Psoas muscle (tissue), 8 donors: ENCODE measurements around the gene FAM43A. TPM values are rescaled to one million over a fixed set of nuclear protein-coding genes. Genes with fewer than 3 reads are reported as not detected.

Source experiments
- ATAC-seq, 4 donors: fragments of 200-7000 bp; cut with Tn5 transposase; one replicate each; pipeline ENCODE4 v1.9.1; 2020; ENCODE audit warnings: moderate library complexity in 3 of 4, mild to moderate bottlenecking in 2 of 4
- DNase-seq, 2 donors: peaks; one replicate each; pipeline ENCODE4 v3.0.0-alpha.2; 2020
- H3K27ac ChIP-seq: fragments of 200-600 bp; one replicate; pipeline ENCODE4 v1.8.0; 2022
- H3K27me3 ChIP-seq, 3 donors: fragments of 200-600 bp in 1 of 3; one replicate each; pipeline versions ENCODE4 v1.6.1 to v1.8.0; 2013 to 2022; ENCODE audit warnings: low read length in 2 of 3, mild to moderate bottlenecking in 2 of 3, moderate library complexity in 1 of 3; ENCODE audit not compliant: insufficient read depth in 3 of 3
- H3K36me3 ChIP-seq, 2 donors: fragments of 200-600 bp in 1 of 2; one replicate each; pipeline versions ENCODE4 v1.6.1 to v1.8.0; 2013 to 2022; ENCODE audit warnings: low read depth in 1 of 2, mild to moderate bottlenecking in 1 of 2, moderate library complexity in 1 of 2; ENCODE audit not compliant: insufficient read depth in 1 of 2
- H3K4me1 ChIP-seq: fragments of 200-600 bp; one replicate; pipeline ENCODE4 v1.8.0; 2022
- H3K4me3 ChIP-seq: fragments of 200-600 bp; one replicate; pipeline ENCODE4 v1.8.0; 2022; ENCODE audit warnings: mild to moderate bottlenecking
- H3K9me3 ChIP-seq: fragments of 200-600 bp; one replicate; pipeline ENCODE4 v1.8.0; 2022
- WGBS, 3 donors: extraction: QIAGEN DNeasy Blood & Tissue Kit; methylation state at CpG; one replicate each; pipeline versions ENCODE4 v1.1.6 to v1.1.7; 2013; 5-methylcytosine and 5-hydroxymethylcytosine counted together
- intact Hi-C, 2 donors: fragments of 100-400 bp; cut with DNase I; formaldehyde crosslinking; loops; one replicate each; pipeline versions ENCODE4 v1.11.0 to v1.14.2; 2022
- polyA plus RNA-seq, 3 donors: library from polyadenylated mRNA; stranded (reverse); fragments of 200-250 nt; gene quantifications; one replicate each; pipeline ENCODE4 v1.2.3, GENCODE V29; 2013
- total RNA-seq, 4 donors: library from RNA; stranded (reverse); fragmentation: NEBNext Ultra II Directional in 2 of 4; extraction: Animal tissue kit (Norgen Biotek cat#: 25700) in 2 of 4; gene quantifications; one replicate each; pipeline versions ENCODE4 v1.2.1 to v1.2.4, GENCODE V29; 2021 to 2023
- TF ChIP-seq, protein P1 (sequence below): fragments of 200-600 bp; IDR thresholded peaks from one replicate; pipeline ENCODE4 v1.8.0; 2022; ENCODE audit warnings: antibody characterized with exemption
- donor health status: healthy with polysubstance abuse.
- donor health status: DM: no; HTN: no; CAD: no; lungs with moderate emphysema.
- donor health status: Bipolar disorder and iron deficiency.
- donor health status: healthy.
- donor health status: DM: yes; HTN: yes; CAD: no.
- donor health status: DM: no; HTN: no; CAD: no.
- donor health status: DM: no; HTN: no; CAD: no.
- donor health status: DM: yes; HTN: yes; CAD: no.

FAM43A gene
- total and polyA plus RNA-seq, 7 donors = 4.1 to 7.7 (median 6.8) TPM

- intact Hi-C loops = loop anchor here (5.0 to 10.0 kb wide), 6 partner anchors 174 to 841 kb away; no protein-coding TSS in a partner anchor
Measured at GRCh38 chr3:194680888-194681615, 4.6 kb upstream of the FAM43A start.

DNA sequence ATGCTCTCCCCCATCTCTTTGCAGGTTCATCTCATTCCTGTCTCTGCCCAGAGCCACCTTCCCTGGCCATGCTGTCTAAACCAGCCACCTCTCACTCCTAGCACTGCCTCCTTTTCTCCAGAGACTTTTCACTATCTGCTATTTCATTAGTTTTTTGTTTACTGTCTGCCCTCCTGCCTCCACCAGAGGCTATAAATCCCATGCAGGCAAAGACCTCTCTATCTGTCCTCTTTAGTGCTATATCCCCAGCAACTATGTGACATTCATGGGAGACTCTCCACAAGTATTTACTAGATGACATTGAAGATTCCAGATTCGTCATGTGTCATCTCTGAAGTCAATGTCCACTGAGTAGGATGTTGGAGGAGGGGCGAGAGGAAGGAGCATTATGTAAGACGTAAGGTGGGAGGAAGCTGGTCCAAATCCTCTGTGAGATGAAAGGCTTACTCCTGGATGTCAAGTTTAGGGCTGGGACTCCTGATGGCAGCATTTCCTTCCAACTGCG, 3.4 kb upstream of the FAM43A start:
- TF ChIP-seq, protein P1, sequence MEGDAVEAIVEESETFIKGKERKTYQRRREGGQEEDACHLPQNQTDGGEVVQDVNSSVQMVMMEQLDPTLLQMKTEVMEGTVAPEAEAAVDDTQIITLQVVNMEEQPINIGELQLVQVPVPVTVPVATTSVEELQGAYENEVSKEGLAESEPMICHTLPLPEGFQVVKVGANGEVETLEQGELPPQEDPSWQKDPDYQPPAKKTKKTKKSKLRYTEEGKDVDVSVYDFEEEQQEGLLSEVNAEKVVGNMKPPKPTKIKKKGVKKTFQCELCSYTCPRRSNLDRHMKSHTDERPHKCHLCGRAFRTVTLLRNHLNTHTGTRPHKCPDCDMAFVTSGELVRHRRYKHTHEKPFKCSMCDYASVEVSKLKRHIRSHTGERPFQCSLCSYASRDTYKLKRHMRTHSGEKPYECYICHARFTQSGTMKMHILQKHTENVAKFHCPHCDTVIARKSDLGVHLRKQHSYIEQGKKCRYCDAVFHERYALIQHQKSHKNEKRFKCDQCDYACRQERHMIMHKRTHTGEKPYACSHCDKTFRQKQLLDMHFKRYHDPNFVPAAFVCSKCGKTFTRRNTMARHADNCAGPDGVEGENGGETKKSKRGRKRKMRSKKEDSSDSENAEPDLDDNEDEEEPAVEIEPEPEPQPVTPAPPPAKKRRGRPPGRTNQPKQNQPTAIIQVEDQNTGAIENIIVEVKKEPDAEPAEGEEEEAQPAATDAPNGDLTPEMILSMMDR = no peak
- H3K27ac ChIP-seq = peak overlapping the region; percentile 61
- ATAC-seq (no peak), DNase-seq (no peak)
- intact Hi-C loops = loop anchor here (1.0 to 10.0 kb wide), 8 partner anchors 173 to 840 kb away; no protein-coding TSS in a partner anchor
- WGBS, 3 donors = 27 to 36% (median 29%) methylated on average over 4 of the region's 4 CpGs
- H3K4me3 ChIP-seq = no peak overlapping the region
- H3K36me3 ChIP-seq = no peaks in the 10 kb centered on the region
- no peaks in the 10 kb centered on the region for H3K27me3 ChIP-seq
- H3K4me1 ChIP-seq = peaks cover 13% of the 10 kb centered on the region
- no peaks in the 10 kb centered on the region for H3K9me3 ChIP-seq

More at GRCh38 chr3:194680888-194681615, 4.6 kb upstream of the FAM43A start:
- no peak overlapping the region for H3K4me3 ChIP-seq
- H3K27me3 ChIP-seq = no peaks in the 10 kb centered on the region
- no peak for DNase-seq
- TF ChIP-seq, protein P1 = no peak
- 74 to 80% (median 79%) methylated on average over 11 of the region's 11 CpGs for WGBS, 3 donors
- no peak overlapping the region for H3K27ac ChIP-seq
- H3K4me1 ChIP-seq = peaks cover 10% of the 10 kb centered on the region
- H3K36me3 ChIP-seq = no peaks in the 10 kb centered on the region
- H3K9me3 ChIP-seq = no peaks in the 10 kb centered on the region
- ATAC-seq = no peak

- Histone ChIP-seq H3K4me3 (no peak overlapping the region), H3K27me3 (no peaks in the 10 kb centered on the region), H3K9me3 (no peaks in the 10 kb centered on the region), H3K36me3 (no peaks in the 10 kb centered on the region), H3K4me1 (peaks cover 13% of the 10 kb centered on the region), H3K27ac (peak overlapping the region; percentile 61)
- ATAC-seq (peak; percentile 69 to 77 (median 76)), DNase-seq (peak; percentile 60 to 72)
- 40 to 43% (median 43%) methylated on average over 14 of the region's 14 CpGs for WGBS, 3 donors
- TF ChIP-seq, protein P1 = peak; percentile 87
- intact Hi-C loops = loop anchor here (1.0 to 10.0 kb wide), 8 partner anchors 172 to 839 kb away; no protein-coding TSS in a partner anchor
Measured at GRCh38 chr3:194682694-194683310, 2.9 kb upstream of the FAM43A start.

- no peak overlapping the region for H3K27ac ChIP-seq
- H3K27me3 ChIP-seq = no peaks in the 10 kb centered on the region
- H3K4me3 ChIP-seq = no peak overlapping the region
- intact Hi-C loops = loop anchor here (2.0 to 10.0 kb wide), 7 partner anchors 171 to 839 kb away; no protein-coding TSS in a partner anchor
- peaks cover 13% of the 10 kb centered on the region for H3K4me1 ChIP-seq
- H3K9me3 ChIP-seq = no peaks in the 10 kb centered on the region
- no peaks in the 10 kb centered on the region for H3K36me3 ChIP-seq
- ATAC-seq = no peak
- 90 to 93% (median 90%) methylated on average over 2 of the region's 2 CpGs for WGBS, 3 donors
- TF ChIP-seq, protein P1 = no peak
- DNase-seq = no peak
Measured at GRCh38 chr3:194683380-194683779, 2.3 kb upstream of the FAM43A start.
